Measurements from ENCODE around the gene SOST. TPM values are rescaled to one million over a fixed set of nuclear protein-coding genes. Genes with fewer than 3 reads are reported as not detected.

Gene SOST
- total and polyA plus RNA-seq, 8 donors: not detected

DNA sequence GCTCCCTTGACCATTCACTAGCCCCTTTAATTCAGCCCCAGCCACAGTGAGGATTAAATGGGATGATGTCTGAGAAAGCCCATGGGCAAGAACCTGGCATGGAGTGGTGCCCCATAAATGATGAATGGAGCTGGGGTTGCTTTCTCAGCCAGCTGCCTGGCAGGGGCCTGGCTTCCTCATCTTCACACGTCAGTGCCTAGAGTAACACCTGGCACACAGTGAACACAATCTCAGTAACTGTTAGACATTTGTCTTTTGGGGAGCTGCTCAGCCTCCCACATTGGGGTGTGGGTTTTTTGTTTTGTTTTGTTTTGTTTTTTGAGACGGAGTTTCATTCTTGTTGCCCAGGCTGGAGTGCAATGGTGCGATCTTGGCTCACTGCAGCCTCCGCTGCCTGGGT is 49.4 kb downstream of the SOST start:
- DNase-seq: no peak
- 84 to 88% methylated on average over 4 of the region's 4 CpGs for WGBS, 2 donors
- H3K27me3 ChIP-seq: peaks cover 0 to 7% (median 0%) of the 10 kb centered on the region in 4 donors
- H3K9me3 ChIP-seq: no peaks in the 10 kb centered on the region
- TF ChIP-seq, protein P1, sequence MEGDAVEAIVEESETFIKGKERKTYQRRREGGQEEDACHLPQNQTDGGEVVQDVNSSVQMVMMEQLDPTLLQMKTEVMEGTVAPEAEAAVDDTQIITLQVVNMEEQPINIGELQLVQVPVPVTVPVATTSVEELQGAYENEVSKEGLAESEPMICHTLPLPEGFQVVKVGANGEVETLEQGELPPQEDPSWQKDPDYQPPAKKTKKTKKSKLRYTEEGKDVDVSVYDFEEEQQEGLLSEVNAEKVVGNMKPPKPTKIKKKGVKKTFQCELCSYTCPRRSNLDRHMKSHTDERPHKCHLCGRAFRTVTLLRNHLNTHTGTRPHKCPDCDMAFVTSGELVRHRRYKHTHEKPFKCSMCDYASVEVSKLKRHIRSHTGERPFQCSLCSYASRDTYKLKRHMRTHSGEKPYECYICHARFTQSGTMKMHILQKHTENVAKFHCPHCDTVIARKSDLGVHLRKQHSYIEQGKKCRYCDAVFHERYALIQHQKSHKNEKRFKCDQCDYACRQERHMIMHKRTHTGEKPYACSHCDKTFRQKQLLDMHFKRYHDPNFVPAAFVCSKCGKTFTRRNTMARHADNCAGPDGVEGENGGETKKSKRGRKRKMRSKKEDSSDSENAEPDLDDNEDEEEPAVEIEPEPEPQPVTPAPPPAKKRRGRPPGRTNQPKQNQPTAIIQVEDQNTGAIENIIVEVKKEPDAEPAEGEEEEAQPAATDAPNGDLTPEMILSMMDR (IDR thresholded peaks at IDR 0.05): no peak
- intact Hi-C loops (cut with DNase I): no loop called here
- no peaks in the 10 kb centered on the region for H3K4me1 ChIP-seq
- no peak for FAIRE-seq
- no peaks in the 10 kb centered on the region for H3K36me3 ChIP-seq
- no peak overlapping the region for H3K4me3 ChIP-seq
- ATAC-seq: no peak
- H3K27ac ChIP-seq: no peak overlapping the region

DNA sequence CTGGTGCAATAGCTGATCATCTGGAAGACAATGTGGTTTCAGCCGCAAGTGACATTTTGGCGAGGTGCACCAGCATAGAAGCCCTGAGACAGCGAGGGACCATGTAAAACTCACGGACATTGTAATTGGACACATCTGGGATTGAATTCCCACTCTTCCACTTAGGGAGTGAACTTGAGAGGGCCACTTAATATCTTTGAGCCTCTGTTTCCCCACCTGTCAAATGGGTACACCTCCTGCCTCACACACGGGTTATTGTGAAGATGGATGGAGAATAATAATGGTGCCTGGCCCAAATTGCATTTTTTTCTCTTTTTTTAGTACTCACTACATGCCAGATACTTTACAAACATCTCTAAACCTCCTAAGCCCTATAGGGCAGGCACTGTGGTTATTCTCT is 51.4 kb downstream of the SOST start:
- Histone ChIP-seq H3K27ac (no peak overlapping the region), H3K4me3 (no peak overlapping the region), H3K4me1 (no peaks in the 10 kb centered on the region), H3K9me3 (no peaks in the 10 kb centered on the region), H3K27me3 (peaks cover 0 to 4% (median 0%) of the 10 kb centered on the region in 4 donors), H3K36me3 (no peaks in the 10 kb centered on the region)
- FAIRE-seq (no peak), DNase-seq (no peak), ATAC-seq (no peak)
- intact Hi-C loops (cut with DNase I): no loop called here
- TF ChIP-seq, protein P1 (IDR thresholded peaks at IDR 0.05): no peak
- 72 to 82% methylated on average over 5 of the region's 5 CpGs for WGBS, 2 donors

DNA sequence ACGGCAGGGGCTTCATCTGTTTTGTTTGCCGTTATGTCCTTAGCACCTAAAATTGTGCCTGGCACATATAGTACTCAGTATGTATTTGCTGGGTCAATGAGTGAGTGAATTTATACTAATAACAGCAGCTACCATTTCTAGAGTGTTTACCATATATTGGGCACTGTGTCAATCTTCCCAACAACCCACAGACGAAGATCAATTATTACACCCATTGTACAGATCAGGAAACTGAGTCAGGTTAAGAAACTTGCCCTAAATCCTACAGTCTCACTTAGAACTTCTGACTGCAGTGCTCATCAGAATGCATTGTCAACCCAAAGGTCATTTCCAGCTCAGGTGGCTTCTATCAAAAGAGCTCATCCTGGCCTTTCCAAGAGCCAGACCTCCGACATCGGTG is 52.4 kb downstream of the SOST start:
- intact Hi-C loops (cut with DNase I): no loop called here
- no peaks in the 10 kb centered on the region for H3K27me3 ChIP-seq
- FAIRE-seq (no peak), DNase-seq (no peak), ATAC-seq (no peak)
- no peaks in the 10 kb centered on the region for H3K4me1 ChIP-seq
- TF ChIP-seq, protein P1 (IDR thresholded peaks at IDR 0.05): no peak
- H3K27ac ChIP-seq: no peak overlapping the region
- no peaks in the 10 kb centered on the region for H3K9me3 ChIP-seq
- WGBS, 2 donors: 66 to 73% methylated on average over 5 of the region's 5 CpGs
- no peaks in the 10 kb centered on the region for H3K36me3 ChIP-seq
- H3K4me3 ChIP-seq: no peak overlapping the region

Other genes with a start within 250 kb of the SOST start
- 1 to 10 TPM; 1.7 to 6.5 (median 4.6) TPM for gene ETV4, start 212.5 kb downstream of the SOST start, total RNA-seq
- gene ETV4, start 212.5 kb downstream of the SOST start, polyA plus RNA-seq: 10 to 100 TPM; 10.6 to 16.4 TPM
- gene MEOX1, start 96.9 kb downstream of the SOST start, total RNA-seq: 1 to 10 TPM in 3 of 6 donors, under 1 TPM in 3; 0.28 to 1.6 (median 0.98) TPM
- 1 to 10 TPM; 3.3 to 4.3 TPM for gene MEOX1, start 96.9 kb downstream of the SOST start, polyA plus RNA-seq
- gene DUSP3, start 20.2 kb upstream of the SOST start, total RNA-seq: 10 to 100 TPM; 29.4 to 45.9 (median 40.7) TPM
- gene DUSP3, start 20.2 kb upstream of the SOST start, polyA plus RNA-seq: 10 to 100 TPM; 38.4 to 52.3 TPM
- gene CFAP97D1, start 21.6 kb upstream of the SOST start, total RNA-seq: under 1 TPM in 1 of 6 donors, not detected in 5; 0.06 TPM
- gene CFAP97D1, start 21.6 kb upstream of the SOST start, polyA plus RNA-seq: not detected
- gene MPP3, start 74.4 kb upstream of the SOST start, total RNA-seq: 1 to 10 TPM; 3.4 to 7.0 (median 4.9) TPM
- gene MPP3, start 74.4 kb upstream of the SOST start, polyA plus RNA-seq: 10 to 100 TPM; 15.5 to 42.5 TPM
- under 1 TPM; 0.09 to 0.69 (median 0.37) TPM for gene CD300LG, start 88.4 kb upstream of the SOST start, total RNA-seq
- 1 to 10 TPM in 1 of 2 donors, under 1 TPM in 1; 0.47 to 4.3 TPM for gene CD300LG, start 88.4 kb upstream of the SOST start, polyA plus RNA-seq
- gene MPP2, start 148.7 kb upstream of the SOST start, total RNA-seq: 1 to 10 TPM; 1.0 to 2.9 (median 2.1) TPM
- gene MPP2, start 148.7 kb upstream of the SOST start, polyA plus RNA-seq: 1 to 10 TPM; 1.9 to 6.6 TPM
- 10 to 100 TPM in 4 of 6 donors, 1 to 10 TPM in 2; 7.2 to 46.0 (median 22.7) TPM for gene PPY, start 183.7 kb upstream of the SOST start, total RNA-seq
- 100 to 1,000 TPM in 1 of 2 donors, 10 to 100 TPM in 1; 57.7 to 392 TPM for gene PPY, start 183.7 kb upstream of the SOST start, polyA plus RNA-seq
- gene PYY, start 195.1 kb upstream of the SOST start, total RNA-seq: under 1 TPM in 2 of 6 donors, not detected in 4; 0.35 to 0.49 TPM
- gene PYY, start 195.1 kb upstream of the SOST start, polyA plus RNA-seq: 1 to 10 TPM in 1 of 2 donors, under 1 TPM in 1; 0.66 to 1.1 TPM
- gene NAGS, start 245.8 kb upstream of the SOST start, total RNA-seq: 1 to 10 TPM in 1 of 6 donors, under 1 TPM in 5; 0.09 to 1.1 (median 0.48) TPM
- 1 to 10 TPM in 1 of 2 donors, under 1 TPM in 1; 0.38 to 1.8 TPM for gene NAGS, start 245.8 kb upstream of the SOST start, polyA plus RNA-seq